Astrocyte (in vitro differentiated cells and primary cell): Measurements from ENCODE around the gene GABRP. TPM values are rescaled to one million over a fixed set of nuclear protein-coding genes. Genes with fewer than 3 reads are reported as not detected.
"Not testable (repeated sequence)": the region's sequence is repeated elsewhere in the genome, so short reads cannot be mapped to it uniquely, and the experiment has no call there.

Experiments
- DNase-seq: peaks from one replicate; pipeline ENCODE4 v3.0.0-alpha.2; 2010; ENCODE audit warnings: low read depth
- FAIRE-seq: peaks from 2 replicates; lab custom pipeline; 2011; peaks lifted over from hg19 to GRCh38; lab: Jason Lieb, UNC
- H2AFZ ChIP-seq: 2 replicates; pipeline ENCODE4 v1.6.0; 2012; ENCODE audit warnings: low read depth, low read length, inconsistent platforms
- H3K27ac ChIP-seq: 2 replicates; pipeline ENCODE4 v1.5.1; 2011; ENCODE audit warnings: low read depth, low read length, inconsistent platforms
- H3K27me3 ChIP-seq: 2 replicates; pipeline ENCODE4 v1.6.0; 2011; ENCODE audit warnings: low read length, inconsistent platforms; ENCODE audit not compliant: insufficient read depth
- H3K36me3 ChIP-seq: 2 replicates; pipeline ENCODE4 v1.5.1; 2011; ENCODE audit warnings: low read length, inconsistent platforms; ENCODE audit not compliant: insufficient read depth
- H3K4me1 ChIP-seq: 2 replicates; pipeline ENCODE4 v1.5.1; 2011; ENCODE audit warnings: low read length, inconsistent platforms; ENCODE audit not compliant: insufficient read depth
- H3K4me2 ChIP-seq: 2 replicates; pipeline ENCODE4 v1.6.0; 2012; ENCODE audit warnings: low read length, inconsistent platforms
- H3K4me3 ChIP-seq: 2 replicates; pipeline ENCODE4 v1.5.1; 2011; ENCODE audit warnings: low read depth, mild to moderate bottlenecking, low read length, inconsistent platforms; ENCODE audit not compliant: insufficient read depth
- H3K79me2 ChIP-seq: 2 replicates; pipeline ENCODE4 v1.6.0; 2012; ENCODE audit warnings: mild to moderate bottlenecking, low read length, inconsistent platforms; ENCODE audit not compliant: insufficient read depth
- H3K9ac ChIP-seq: 2 replicates; pipeline ENCODE4 v1.6.0; 2012; ENCODE audit warnings: mild to moderate bottlenecking, low read length, inconsistent platforms
- H3K9me3 ChIP-seq: 2 replicates; pipeline ENCODE4 v1.5.1; 2012; ENCODE audit warnings: low read depth, mild to moderate bottlenecking, low read length, inconsistent platforms; ENCODE audit not compliant: insufficient read depth
- H4K20me1 ChIP-seq: 2 replicates; pipeline ENCODE4 v1.6.0; 2012; ENCODE audit warnings: low read length, inconsistent platforms; ENCODE audit not compliant: insufficient read depth
- H3K27ac Mint-ChIP-seq: one replicate; pipeline ENCODE4 v1.8.0; 2021; ENCODE audit warnings: mild to moderate bottlenecking, mixed read lengths; ENCODE audit not compliant: unreplicated experiment
- H3K27me3 Mint-ChIP-seq: one replicate; pipeline ENCODE4 v1.8.0; 2021; ENCODE audit warnings: low read depth, mixed read lengths; ENCODE audit not compliant: unreplicated experiment
- H3K36me3 Mint-ChIP-seq: one replicate; pipeline ENCODE4 v1.8.0; 2021; ENCODE audit warnings: low read depth, mixed read lengths; ENCODE audit not compliant: unreplicated experiment
- H3K4me1 Mint-ChIP-seq: one replicate; pipeline ENCODE4 v1.8.0; 2021; ENCODE audit warnings: low read depth, mixed read lengths; ENCODE audit not compliant: unreplicated experiment
- H3K4me3 Mint-ChIP-seq: one replicate; pipeline ENCODE4 v1.8.0; 2021; ENCODE audit warnings: mild to moderate bottlenecking, moderate library complexity, mixed read lengths; ENCODE audit not compliant: unreplicated experiment
- H3K9me3 Mint-ChIP-seq: one replicate; pipeline ENCODE4 v1.8.0; 2021; ENCODE audit warnings: mild to moderate bottlenecking, mixed read lengths; ENCODE audit not compliant: unreplicated experiment
- CTCF ChIP-seq: IDR thresholded peaks from 2 replicates; pipeline ENCODE4 v1.5.1; 2011; ENCODE audit warnings: low read depth, mild to moderate bottlenecking, inconsistent platforms, low read length, moderate library complexity; ENCODE audit not compliant: insufficient read depth
- EZH2 ChIP-seq: IDR thresholded peaks from 2 replicates; pipeline ENCODE4 v1.6.1; 2012; ENCODE audit warnings: mild to moderate bottlenecking, low read length, inconsistent platforms; ENCODE audit not compliant: insufficient read depth
- total RNA-seq: library from RNA; stranded (reverse); gene quantifications from 2 replicates; pipeline ENCODE4 v1.2.1, GENCODE V29; 2021

The GABRP gene
- total RNA-seq, 1 donor from 2014 or later, result 0.45 TPM

- Histone ChIP-seq H3K9me3 (peaks cover 3% of the 10 kb centered on the region), H4K20me1 (no peaks in the 10 kb centered on the region), H3K36me3 (no peaks in the 10 kb centered on the region), H3K27me3 (no peaks in the 10 kb centered on the region), H3K9ac (no peak overlapping the region), H3K4me2 (no peak overlapping the region), H3K4me3 (no peak overlapping the region), H3K27ac (no peak overlapping the region), H3K79me2 (no peaks in the 10 kb centered on the region), H3K4me1 (no peaks in the 10 kb centered on the region), H2AFZ (no peak overlapping the region)
- H3K9me3 Mint-ChIP-seq, result peaks cover 10% of the 10 kb centered on the region
- no peak overlapping the region for H3K4me3 Mint-ChIP-seq
- TF ChIP-seq CTCF (no peak), EZH2 (no peak)
- H3K27me3 Mint-ChIP-seq, result no peaks in the 10 kb centered on the region
- H3K27ac Mint-ChIP-seq, result no peak overlapping the region
- peaks cover 6% of the 10 kb centered on the region for H3K36me3 Mint-ChIP-seq
- FAIRE-seq (no peak), DNase-seq (no peak)
- peaks cover 3% of the 10 kb centered on the region for H3K4me1 Mint-ChIP-seq
These were observed 42.6 kb downstream of the GABRP start for GRCh38 chr5:170826117-170826516.

- Mint-ChIP-seq H3K27me3 (peaks cover 3% of the 10 kb centered on the region), H3K9me3 (no peaks in the 10 kb centered on the region)
- no peak overlapping the region for H3K27ac ChIP-seq
These were observed 48.7 kb downstream of the GABRP start for GRCh38 chr5:170832241-170832640.

DNA sequence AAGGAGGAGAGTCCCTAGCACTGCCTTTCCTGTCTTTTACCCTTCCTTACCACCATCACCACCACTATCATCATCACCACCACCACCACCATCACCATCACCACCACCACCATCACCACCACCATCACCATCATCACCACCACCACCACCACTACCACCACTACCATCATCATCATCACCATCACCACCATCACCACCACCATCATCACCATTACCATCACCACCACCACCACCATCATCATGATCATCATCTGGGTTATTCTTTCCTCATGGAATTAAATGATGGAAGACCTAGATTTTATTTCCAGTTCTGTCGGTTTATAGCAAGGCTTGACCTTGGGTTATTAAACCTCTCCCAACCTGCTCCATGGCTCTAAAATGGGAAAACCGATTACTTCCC lies 50.5 kb downstream of the GABRP start:
- H3K27ac Mint-ChIP-seq, H3K4me1 ChIP-seq, H3K27me3 Mint-ChIP-seq, H3K9ac ChIP-seq, H3K27ac ChIP-seq, H4K20me1 ChIP-seq, H3K36me3 Mint-ChIP-seq, H3K4me3 Mint-ChIP-seq, H3K4me3 ChIP-seq, DNase-seq, H3K79me2 ChIP-seq, FAIRE-seq, H3K27me3 ChIP-seq, H3K9me3 Mint-ChIP-seq, H2AFZ ChIP-seq, H3K4me2 ChIP-seq, H3K9me3 ChIP-seq, H3K36me3 ChIP-seq, H3K4me1 Mint-ChIP-seq: not testable (repeated sequence)

More at GRCh38 chr5:170832241-170832640, 48.7 kb downstream of the GABRP start:
- FAIRE-seq, result no peak
- H2AFZ ChIP-seq, result no peak overlapping the region
- H3K27ac Mint-ChIP-seq, result no peak overlapping the region
- H3K4me1 Mint-ChIP-seq, result peaks cover 7% of the 10 kb centered on the region
- no peaks in the 10 kb centered on the region for H4K20me1 ChIP-seq
- H3K27me3 ChIP-seq, result no peaks in the 10 kb centered on the region
- H3K36me3 ChIP-seq, result no peaks in the 10 kb centered on the region
- no peak overlapping the region for H3K9ac ChIP-seq
- H3K4me2 ChIP-seq, result no peak overlapping the region
- no peaks in the 10 kb centered on the region for H3K36me3 Mint-ChIP-seq
- H3K4me3 ChIP-seq, result no peak overlapping the region
- H3K79me2 ChIP-seq, result no peaks in the 10 kb centered on the region
- no peak for DNase-seq
- H3K9me3 ChIP-seq, result peaks cover 2% of the 10 kb centered on the region
- no peaks in the 10 kb centered on the region for H3K4me1 ChIP-seq
- TF ChIP-seq EZH2 (no peak), CTCF (no peak)
- no peak overlapping the region for H3K4me3 Mint-ChIP-seq
